GM12878 (cell line): ENCODE measurements around the gene RANBP1. TPM values are rescaled to one million over a fixed set of nuclear protein-coding genes. Genes with fewer than 3 reads are reported as not detected.

Source experiments
- ETV6 ChIP-seq, 2 experiments: fragments of 450-650 bp in 1 of 2; IDR thresholded peaks in 1 of 2; conservative IDR thresholded peaks in 1 of 2; 2 replicates each; pipeline ENCODE4 v1.6.1; 2014; ENCODE audit warnings: antibody characterized with exemption in 1 of 2, borderline replicate concordance in 1 of 2, low read depth in 1 of 2, mild to moderate bottlenecking in 1 of 2, moderate library complexity in 1 of 2
- RCOR1 ChIP-seq: conservative IDR thresholded peaks from 2 replicates; pipeline ENCODE4 v1.6.1; 2012; ENCODE audit warnings: low read depth, low read length, improper control_type of control experiment
- SIX5 ChIP-seq: IDR thresholded peaks from 2 replicates; pipeline ENCODE4 v1.6.1; 2011; ENCODE audit warnings: mild to moderate bottlenecking, low read depth, low read length, moderate library complexity; ENCODE audit not compliant: severe bottlenecking
- polyA plus RNA-seq, 11 experiments: library from polyadenylated mRNA; depleted of rRNA in 4 of 11; unstranded in 6 of 11; stranded (reverse) in 5 of 11; fragments of >200 nt; fragmentation: Nextera tagmentation in 4 of 11; fragmentation: Illumina TruSeq in 1 of 11; extraction: Ambion mirVana in 4 of 11; extraction: Trizol in 1 of 11; gene quantifications; 1 replicate in 1 of 11; 2 replicates in 10 of 11; pipeline versions ENCODE4 v1.2.1 to v1.2.3, GENCODE V29; 2011 to 2016; ENCODE audit warnings: inconsistent platforms in 2 of 11, missing spikeins in 2 of 11, low read depth in 1 of 11
- total RNA-seq, 4 experiments: library from RNA; depleted of rRNA in 3 of 4; stranded (reverse); fragments of >200 nt in 3 of 4; fragmentation: Illumina TruSeq in 1 of 4; extraction: Trizol in 1 of 4; gene quantifications; 2 replicates each; pipeline versions ENCODE4 v1.2.1 to v1.2.3, GENCODE V29; 2013 to 2021
- TF ChIP-seq, protein P1 (sequence below): IDR thresholded peaks from 2 replicates; pipeline ENCODE4 v1.6.1; 2012; ENCODE audit warnings: improper control_type of control experiment, low read depth, low read length; ENCODE audit not compliant: insufficient replicate concordance
- TF ChIP-seq, protein P2 (sequence below): IDR thresholded peaks from 2 replicates; pipeline ENCODE4 v1.6.1; 2012; ENCODE audit warnings: low read depth, low read length, improper control_type of control experiment

Gene RANBP1
- total and polyA plus RNA-seq, 10 of the 15 experiments (the other 5 are each of a cell fraction or from before 2014, with no cell fraction given): 55.3 to 808 (median 394) TPM

DNA sequence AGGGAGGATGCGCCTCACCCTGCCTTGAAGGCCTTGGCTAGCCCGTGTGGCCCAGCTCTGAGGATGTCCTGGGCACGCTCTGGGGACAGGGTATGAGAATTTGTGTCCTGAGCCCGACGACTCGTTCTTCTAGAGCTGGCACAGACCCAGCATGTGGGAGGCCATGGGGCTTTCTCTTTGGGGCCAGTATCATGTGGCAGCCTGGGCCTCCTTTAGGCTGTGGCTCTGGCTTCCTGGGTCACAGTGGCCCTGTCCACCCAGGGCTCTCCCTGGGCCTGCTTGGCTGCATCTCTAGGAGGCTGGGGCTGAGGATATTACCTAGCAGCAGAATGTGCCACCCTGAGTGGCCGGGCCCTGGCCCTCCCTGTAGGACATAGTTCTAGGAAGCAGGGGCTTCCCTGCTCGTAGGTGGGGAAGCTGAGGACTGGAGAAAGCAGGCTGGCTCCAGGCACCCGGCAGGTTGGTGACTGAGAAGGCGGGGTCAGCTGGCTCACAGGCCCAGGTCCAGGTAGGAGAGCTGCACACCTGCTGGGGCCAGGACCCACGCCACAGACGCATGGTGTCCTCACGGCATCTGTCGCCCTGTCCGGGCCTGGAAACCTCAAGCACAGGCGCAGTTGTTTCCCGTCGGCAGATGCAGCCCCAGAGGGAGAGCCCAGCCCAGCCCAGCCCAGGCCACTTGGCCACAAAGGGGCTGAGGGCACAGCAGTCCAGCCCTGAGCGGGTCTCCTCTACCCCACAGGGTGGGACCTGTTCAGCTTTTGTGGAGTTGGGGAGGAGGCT is 28.2 kb downstream of the RANBP1 start (continued):
- no peak for TF ChIP-seq ETV6 (conservative IDR thresholded peaks at IDR 0.05 in 1 of 2, IDR thresholded peaks at IDR 0.05 in 1 of 2; ENCODE audit: borderline replicate concordance in 1 of 2, low read depth in 1 of 2)
- TF ChIP-seq SIX5: no peak
- TF ChIP-seq, protein P1, sequence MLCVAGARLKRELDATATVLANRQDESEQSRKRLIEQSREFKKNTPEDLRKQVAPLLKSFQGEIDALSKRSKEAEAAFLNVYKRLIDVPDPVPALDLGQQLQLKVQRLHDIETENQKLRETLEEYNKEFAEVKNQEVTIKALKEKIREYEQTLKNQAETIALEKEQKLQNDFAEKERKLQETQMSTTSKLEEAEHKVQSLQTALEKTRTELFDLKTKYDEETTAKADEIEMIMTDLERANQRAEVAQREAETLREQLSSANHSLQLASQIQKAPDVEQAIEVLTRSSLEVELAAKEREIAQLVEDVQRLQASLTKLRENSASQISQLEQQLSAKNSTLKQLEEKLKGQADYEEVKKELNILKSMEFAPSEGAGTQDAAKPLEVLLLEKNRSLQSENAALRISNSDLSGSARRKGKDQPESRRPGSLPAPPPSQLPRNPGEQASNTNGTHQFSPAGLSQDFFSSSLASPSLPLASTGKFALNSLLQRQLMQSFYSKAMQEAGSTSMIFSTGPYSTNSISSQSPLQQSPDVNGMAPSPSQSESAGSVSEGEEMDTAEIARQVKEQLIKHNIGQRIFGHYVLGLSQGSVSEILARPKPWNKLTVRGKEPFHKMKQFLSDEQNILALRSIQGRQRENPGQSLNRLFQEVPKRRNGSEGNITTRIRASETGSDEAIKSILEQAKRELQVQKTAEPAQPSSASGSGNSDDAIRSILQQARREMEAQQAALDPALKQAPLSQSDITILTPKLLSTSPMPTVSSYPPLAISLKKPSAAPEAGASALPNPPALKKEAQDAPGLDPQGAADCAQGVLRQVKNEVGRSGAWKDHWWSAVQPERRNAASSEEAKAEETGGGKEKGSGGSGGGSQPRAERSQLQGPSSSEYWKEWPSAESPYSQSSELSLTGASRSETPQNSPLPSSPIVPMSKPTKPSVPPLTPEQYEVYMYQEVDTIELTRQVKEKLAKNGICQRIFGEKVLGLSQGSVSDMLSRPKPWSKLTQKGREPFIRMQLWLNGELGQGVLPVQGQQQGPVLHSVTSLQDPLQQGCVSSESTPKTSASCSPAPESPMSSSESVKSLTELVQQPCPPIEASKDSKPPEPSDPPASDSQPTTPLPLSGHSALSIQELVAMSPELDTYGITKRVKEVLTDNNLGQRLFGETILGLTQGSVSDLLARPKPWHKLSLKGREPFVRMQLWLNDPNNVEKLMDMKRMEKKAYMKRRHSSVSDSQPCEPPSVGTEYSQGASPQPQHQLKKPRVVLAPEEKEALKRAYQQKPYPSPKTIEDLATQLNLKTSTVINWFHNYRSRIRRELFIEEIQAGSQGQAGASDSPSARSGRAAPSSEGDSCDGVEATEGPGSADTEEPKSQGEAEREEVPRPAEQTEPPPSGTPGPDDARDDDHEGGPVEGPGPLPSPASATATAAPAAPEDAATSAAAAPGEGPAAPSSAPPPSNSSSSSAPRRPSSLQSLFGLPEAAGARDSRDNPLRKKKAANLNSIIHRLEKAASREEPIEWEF: no peak
- TF ChIP-seq RCOR1: no peak
- TF ChIP-seq, protein P2, sequence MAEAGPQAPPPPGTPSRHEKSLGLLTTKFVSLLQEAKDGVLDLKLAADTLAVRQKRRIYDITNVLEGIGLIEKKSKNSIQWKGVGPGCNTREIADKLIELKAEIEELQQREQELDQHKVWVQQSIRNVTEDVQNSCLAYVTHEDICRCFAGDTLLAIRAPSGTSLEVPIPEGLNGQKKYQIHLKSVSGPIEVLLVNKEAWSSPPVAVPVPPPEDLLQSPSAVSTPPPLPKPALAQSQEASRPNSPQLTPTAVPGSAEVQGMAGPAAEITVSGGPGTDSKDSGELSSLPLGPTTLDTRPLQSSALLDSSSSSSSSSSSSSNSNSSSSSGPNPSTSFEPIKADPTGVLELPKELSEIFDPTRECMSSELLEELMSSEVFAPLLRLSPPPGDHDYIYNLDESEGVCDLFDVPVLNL: no peak
